Astrocyte of the cerebellum (primary cell): ENCODE measurements around the gene RTN1.
A peak's percentile ranks its signal among the peaks of the same experiment; 100 is the strongest.

ENCODE experiments used
- DNase-seq: peaks from one replicate; pipeline ENCODE4 v3.0.0-alpha.2; 2011; ENCODE audit warnings: low read depth
- H3K4me3 ChIP-seq: 2 replicates; pipeline ENCODE4 v1.5.1; 2011; ENCODE audit warnings: mild to moderate bottlenecking, low read depth, low read length, moderate library complexity
- in situ Hi-C: cut with HindIII; loops from 2 replicates; pipeline ENCODE4 v1.10.0; 2017; ENCODE audit warnings: low sequenced_read_pairs
- TF ChIP-seq, protein P1 (sequence below): IDR thresholded peaks from 2 replicates; pipeline ENCODE4 v1.5.1; 2012; ENCODE audit warnings: low read length, low read depth, moderate library complexity, mild to moderate bottlenecking; ENCODE audit errors: missing control alignments

The RTN1 gene

DNA sequence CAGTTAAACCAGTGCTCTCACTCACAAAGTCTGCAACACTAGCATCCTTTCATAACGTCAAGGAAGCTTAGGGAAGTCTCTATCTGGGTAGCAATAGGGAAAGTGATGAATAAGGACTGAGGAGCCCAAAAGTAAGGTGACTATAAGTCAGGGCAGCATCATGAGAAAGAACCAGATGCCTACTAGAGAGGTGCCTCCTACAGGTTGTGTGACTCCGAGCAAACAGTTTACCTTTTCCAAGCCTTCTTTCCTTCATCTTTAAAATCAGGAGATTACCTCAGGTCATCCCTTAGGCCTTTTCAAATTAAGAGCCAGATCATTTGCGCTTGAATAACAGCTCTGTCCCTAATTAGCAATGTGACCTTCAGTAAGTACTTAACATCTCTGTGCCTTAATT is 40.2 kb downstream of the RTN1 start:
- H3K4me3 ChIP-seq: no peak overlapping the region
- in situ Hi-C loops: no loop called here
- TF ChIP-seq, protein P1, sequence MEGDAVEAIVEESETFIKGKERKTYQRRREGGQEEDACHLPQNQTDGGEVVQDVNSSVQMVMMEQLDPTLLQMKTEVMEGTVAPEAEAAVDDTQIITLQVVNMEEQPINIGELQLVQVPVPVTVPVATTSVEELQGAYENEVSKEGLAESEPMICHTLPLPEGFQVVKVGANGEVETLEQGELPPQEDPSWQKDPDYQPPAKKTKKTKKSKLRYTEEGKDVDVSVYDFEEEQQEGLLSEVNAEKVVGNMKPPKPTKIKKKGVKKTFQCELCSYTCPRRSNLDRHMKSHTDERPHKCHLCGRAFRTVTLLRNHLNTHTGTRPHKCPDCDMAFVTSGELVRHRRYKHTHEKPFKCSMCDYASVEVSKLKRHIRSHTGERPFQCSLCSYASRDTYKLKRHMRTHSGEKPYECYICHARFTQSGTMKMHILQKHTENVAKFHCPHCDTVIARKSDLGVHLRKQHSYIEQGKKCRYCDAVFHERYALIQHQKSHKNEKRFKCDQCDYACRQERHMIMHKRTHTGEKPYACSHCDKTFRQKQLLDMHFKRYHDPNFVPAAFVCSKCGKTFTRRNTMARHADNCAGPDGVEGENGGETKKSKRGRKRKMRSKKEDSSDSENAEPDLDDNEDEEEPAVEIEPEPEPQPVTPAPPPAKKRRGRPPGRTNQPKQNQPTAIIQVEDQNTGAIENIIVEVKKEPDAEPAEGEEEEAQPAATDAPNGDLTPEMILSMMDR: peak; percentile 6
- DNase-seq: no peak

DNA sequence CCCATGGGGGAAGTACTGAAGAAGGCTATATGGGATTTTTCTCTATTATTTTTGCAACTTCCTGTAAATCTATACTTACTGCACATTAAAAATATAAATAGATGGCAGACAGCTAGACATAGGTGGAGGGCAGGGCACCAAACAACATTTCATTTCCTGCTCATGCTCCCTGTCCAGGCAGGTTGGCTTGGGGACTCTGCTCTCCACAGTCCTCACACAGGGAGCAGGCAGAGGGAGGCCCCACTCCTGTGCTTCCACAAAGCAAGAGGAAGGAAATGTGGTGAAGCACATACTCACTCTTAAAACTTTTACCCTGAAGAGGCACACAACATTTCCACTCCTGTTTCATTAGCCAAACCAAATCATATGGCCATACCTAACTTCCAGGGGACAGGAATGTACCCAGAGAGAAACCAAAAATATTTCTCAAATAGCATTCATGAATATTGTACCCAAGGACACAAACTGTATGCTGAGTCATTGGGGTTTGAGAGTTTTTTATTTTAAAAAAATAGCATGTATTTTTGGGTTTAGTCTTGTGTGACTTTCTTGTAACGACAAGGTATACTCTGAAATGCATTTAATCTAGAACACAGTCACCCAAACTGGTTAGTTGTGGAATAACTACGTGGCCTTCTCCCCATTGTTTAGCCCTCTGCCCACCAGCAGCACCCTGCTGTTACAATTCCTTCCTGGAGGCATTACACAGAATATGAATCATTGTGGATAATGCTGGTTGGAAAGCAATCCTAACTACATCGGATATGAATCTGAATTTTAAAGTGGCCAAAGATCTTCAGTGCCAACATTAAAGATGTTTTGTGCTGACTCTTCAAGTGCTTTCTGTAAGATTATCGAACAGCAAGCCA is 40.9 kb downstream of the RTN1 start:
- DNase-seq: peak; percentile 84
- in situ Hi-C loops: no loop called here
- TF ChIP-seq, protein P1: no peak
- no peak overlapping the region for H3K4me3 ChIP-seq

DNA sequence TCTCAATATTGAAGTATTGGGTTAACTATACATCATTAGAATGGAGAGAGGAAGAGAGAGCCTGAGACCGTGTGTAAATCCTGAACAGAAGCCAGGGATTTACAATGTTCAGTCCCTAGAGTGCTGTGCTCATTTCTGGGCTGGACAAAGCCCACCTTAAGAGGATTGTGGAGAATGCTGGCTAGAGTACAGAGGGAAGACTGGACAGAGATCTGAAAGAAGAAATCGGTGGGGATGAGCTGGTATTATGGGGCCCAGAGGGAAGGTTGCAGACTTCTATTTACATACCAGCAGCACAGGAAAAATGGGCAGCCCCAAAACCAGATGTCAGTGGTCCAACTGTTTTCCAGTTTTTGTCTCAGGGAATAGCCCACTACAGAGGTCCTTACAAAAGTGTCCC is 42.3 kb downstream of the RTN1 start:
- TF ChIP-seq, protein P1: no peak
- no peak for DNase-seq
- H3K4me3 ChIP-seq: no peak overlapping the region
- in situ Hi-C loops: no loop called here

DNA sequence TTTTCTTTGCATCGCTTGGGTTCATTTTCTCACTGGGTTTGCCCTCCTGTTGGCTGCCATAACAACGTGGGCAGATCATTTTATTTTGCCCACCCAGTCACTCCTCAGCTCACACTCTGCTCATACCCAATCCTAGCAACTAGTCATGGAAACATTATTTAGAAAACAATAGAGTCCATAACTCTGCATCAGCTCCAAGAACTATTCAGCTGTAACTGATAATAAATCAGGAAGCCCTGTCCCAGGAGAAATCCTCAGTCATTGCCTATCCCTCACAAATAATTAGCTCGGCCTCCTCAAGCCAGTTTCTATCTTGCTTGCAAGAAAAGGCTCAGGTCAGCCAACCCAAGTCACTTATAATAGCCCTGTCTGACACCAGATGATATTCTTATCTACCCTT is 43.2 kb downstream of the RTN1 start:
- H3K4me3 ChIP-seq: no peak overlapping the region
- in situ Hi-C loops: no loop called here
- TF ChIP-seq, protein P1: no peak
- DNase-seq: no peak

DNA sequence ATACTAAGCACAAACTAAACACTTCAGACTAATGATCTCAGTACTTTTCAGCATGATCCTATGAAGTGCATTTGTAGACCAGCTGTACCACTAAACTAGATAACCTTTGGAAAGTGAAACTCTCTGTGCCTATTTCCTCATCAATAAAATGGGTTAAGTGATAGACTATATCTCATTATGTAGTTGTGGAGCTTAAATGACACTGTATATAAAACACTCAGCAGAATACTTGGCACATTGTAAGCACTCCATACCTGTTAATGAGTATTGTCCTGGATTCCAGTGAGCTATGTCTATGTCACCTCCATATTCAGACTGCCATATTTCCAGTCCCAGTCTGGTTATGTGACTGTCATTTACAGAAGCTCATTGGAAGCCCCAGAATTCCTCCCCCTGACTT is 44.4 kb downstream of the RTN1 start:
- in situ Hi-C loops: no loop called here
- TF ChIP-seq, protein P1: no peak
- no peak for DNase-seq
- no peak overlapping the region for H3K4me3 ChIP-seq

DNA sequence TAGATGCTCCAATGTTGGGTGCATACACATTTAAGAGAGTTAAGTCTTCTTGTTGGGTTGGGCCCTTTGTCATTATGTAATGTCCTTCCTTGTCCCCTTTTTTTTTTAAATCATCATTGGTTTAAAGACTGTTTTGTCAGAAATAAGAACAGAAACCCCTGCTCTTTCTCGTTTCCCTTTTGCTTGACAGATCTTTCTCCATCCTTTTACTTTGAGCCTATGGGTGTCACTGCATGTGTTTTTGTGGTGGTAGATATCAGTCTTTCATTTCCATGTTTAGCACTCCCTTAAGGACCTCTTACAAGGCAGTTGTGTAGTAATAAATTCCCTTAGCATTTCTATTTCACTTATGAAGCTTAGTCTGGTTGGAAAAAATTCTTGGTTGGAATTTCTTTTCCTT is 47.4 kb downstream of the RTN1 start:
- H3K4me3 ChIP-seq: no peak overlapping the region
- DNase-seq: no peak
- TF ChIP-seq, protein P1: no peak
- in situ Hi-C loops: no loop called here
